Measurements from ENCODE around the gene INTS11. TPM values are rescaled to one million over a fixed set of nuclear protein-coding genes. Genes with fewer than 3 reads are reported as not detected.

Gene INTS11
- polyA plus RNA-seq, 1 experiment = 95.8 TPM

DNA sequence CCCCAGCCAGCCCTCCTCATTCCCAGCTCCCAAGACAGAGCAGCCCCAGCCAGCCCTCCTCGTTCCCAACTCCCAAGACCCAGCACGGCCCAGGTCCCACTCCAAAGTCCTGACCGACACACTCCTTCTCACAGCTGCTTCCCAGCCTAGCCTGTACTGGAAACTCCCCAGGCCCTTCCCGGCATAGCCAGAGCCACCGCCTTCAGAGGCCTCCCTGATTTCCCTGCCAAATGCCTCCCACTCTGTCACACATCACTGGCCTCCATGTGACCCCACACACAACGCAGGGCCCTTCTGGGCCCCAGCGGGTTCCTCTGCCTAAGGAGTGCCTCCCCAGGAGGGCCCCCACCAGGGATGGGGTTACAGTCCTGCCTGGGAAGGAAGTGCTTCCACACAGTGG lies 53.6 kb downstream of the INTS11 start:
- CTCF ChIA-PET = interaction anchor here (0.7 to 2.9 kb wide), 5 partner anchors 20 to 148 kb away, joined by 3 to 9 read pairs (median 3); no protein-coding TSS in a partner anchor
- TF ChIP-seq, protein P1, sequence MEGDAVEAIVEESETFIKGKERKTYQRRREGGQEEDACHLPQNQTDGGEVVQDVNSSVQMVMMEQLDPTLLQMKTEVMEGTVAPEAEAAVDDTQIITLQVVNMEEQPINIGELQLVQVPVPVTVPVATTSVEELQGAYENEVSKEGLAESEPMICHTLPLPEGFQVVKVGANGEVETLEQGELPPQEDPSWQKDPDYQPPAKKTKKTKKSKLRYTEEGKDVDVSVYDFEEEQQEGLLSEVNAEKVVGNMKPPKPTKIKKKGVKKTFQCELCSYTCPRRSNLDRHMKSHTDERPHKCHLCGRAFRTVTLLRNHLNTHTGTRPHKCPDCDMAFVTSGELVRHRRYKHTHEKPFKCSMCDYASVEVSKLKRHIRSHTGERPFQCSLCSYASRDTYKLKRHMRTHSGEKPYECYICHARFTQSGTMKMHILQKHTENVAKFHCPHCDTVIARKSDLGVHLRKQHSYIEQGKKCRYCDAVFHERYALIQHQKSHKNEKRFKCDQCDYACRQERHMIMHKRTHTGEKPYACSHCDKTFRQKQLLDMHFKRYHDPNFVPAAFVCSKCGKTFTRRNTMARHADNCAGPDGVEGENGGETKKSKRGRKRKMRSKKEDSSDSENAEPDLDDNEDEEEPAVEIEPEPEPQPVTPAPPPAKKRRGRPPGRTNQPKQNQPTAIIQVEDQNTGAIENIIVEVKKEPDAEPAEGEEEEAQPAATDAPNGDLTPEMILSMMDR (IDR thresholded peaks at IDR 0.05; ENCODE audit: insufficient read depth, low read depth, low read length) = no peak
- POLR2A ChIA-PET = no interaction called here
- no peak overlapping the region for H3K4me3 ChIP-seq (ENCODE audit: low read depth, low read length)
- no peaks in the 10 kb centered on the region for H3K27me3 ChIP-seq (ENCODE audit: control insufficient read depth, insufficient read depth, low read length)
- H3K36me3 ChIP-seq (ENCODE audit: control insufficient read depth, insufficient read depth, low read length) = peaks cover 6% of the 10 kb centered on the region
- no peak for DNase-seq (ENCODE audit: low read depth)

DNA sequence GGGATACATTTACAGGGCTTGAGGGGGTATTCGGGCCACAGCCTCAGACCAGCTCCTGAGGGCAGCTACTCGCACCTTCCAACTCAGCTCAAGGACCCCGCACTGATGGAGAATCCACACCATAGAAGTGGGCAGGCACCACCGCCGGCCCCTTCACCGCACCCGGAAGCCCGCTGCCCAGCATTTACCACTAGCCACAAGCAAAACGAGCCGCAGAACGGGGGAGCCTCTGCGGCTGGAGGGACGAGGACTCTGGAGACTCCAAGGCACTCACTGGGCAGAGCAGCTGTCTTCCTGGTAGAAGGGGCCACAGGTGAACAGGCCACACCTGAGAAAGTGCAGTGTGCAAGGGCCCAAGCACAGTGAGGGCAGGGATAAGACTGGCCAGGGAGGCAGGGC lies 56.2 kb downstream of the INTS11 start:
- CTCF ChIA-PET = interaction anchor here (0.7 to 0.8 kb wide), 2 partner anchors 146 to 205 kb away, joined by 3 read pairs; no protein-coding TSS in a partner anchor
- POLR2A ChIA-PET = no interaction called here
- TF ChIP-seq, protein P1 (IDR thresholded peaks at IDR 0.05; ENCODE audit: insufficient read depth, low read depth, low read length) = no peak
- Histone ChIP-seq H3K36me3 (ENCODE audit: control insufficient read depth, insufficient read depth, low read length) (peaks cover 7% of the 10 kb centered on the region), H3K4me3 (ENCODE audit: low read depth, low read length) (no peak overlapping the region), H3K27me3 (ENCODE audit: control insufficient read depth, insufficient read depth, low read length) (no peaks in the 10 kb centered on the region)
- DNase-seq (ENCODE audit: low read depth) = no peak

DNA sequence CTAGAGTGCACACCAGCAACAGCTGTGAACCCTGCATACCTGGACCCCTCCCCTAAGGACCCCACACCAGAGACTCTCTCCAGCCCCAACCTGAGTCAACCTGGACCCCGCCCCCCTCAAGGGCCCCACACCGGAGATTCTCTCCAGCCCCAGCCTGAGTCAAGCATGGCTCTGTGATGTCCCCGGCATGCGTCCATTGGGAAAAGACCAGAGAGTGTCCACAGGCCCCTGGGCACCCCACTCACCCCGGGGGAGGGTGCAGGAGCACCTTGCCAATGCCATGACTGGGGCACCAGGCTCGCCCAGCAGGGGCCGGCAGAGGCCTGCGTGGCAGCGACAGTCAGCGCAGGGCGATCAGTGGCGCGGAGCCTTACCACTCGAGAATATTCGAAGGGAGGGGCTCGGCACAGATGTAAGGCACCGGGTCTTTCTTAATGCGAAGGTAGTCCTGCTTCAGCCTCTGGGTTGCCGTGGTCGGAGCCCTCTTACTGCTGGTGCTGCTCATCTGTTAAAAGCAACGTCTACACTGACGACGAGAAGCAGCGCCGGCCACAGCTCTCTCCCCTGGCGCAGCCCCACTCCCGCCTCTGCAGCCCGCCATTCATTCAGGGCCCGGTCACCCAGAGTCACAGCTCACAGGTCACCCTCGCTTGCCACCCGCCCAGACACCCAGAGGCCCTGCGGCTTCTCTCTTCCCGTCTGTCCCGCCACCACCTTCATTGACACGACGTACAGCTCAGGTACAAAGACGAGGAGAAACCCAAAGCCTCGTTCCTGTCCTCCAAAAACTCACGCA lies 56.8 kb downstream of the INTS11 start:
- Histone ChIP-seq H3K36me3 (ENCODE audit: control insufficient read depth, insufficient read depth, low read length) (peaks cover 11% of the 10 kb centered on the region), H3K27me3 (ENCODE audit: control insufficient read depth, insufficient read depth, low read length) (no peaks in the 10 kb centered on the region), H3K4me3 (ENCODE audit: low read depth, low read length) (no peak overlapping the region)
- TF ChIP-seq, protein P1 (IDR thresholded peaks at IDR 0.05; ENCODE audit: insufficient read depth, low read depth, low read length) = no peak
- POLR2A ChIA-PET = no interaction called here
- DNase-seq (ENCODE audit: low read depth) = no peak
- CTCF ChIA-PET = interaction anchor here (0.7 to 0.8 kb wide), 2 partner anchors 145 to 204 kb away, joined by 3 read pairs; no protein-coding TSS in a partner anchor

DNA sequence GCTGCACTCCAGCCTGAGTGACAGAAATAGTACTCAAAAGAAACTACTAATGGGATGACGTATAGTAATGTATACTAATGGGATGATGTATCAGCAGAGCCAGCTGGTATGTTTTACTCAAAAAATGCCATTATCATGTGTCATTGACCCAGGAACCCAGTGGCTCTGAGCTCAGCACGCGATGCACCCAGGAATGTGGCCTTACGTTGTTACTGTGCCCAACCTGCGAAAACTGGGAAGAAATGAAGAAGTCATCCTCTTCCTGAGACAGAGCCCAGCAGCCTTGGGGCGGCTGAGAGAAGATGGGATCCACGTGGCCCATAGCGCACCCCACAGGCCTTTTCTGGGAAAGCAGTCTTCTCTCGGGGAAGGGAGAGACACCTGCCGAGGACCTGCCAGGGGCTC lies 59.6 kb downstream of the INTS11 start:
- peak; percentile 94 for DNase-seq (ENCODE audit: low read depth)
- TF ChIP-seq, protein P1 (IDR thresholded peaks at IDR 0.05; ENCODE audit: insufficient read depth, low read depth, low read length) = peak; percentile 65
- H3K36me3 ChIP-seq (ENCODE audit: control insufficient read depth, insufficient read depth, low read length) = peaks cover 28% of the 10 kb centered on the region
- H3K4me3 ChIP-seq (ENCODE audit: low read depth, low read length) = no peak overlapping the region
- ChIA-PET POLR2A (interaction anchor here (0.9 kb wide), 1 partner anchor 9 kb away, joined by 9 read pairs; the partner anchor contains the start of gene UBE2J2), CTCF (interaction anchor here (0.6 to 6.4 kb wide), 6 partner anchors 9 to 143 kb away, joined by 3 to 30 read pairs (median 4); partner anchors contain the start of gene UBE2J2)
- no peaks in the 10 kb centered on the region for H3K27me3 ChIP-seq (ENCODE audit: control insufficient read depth, insufficient read depth, low read length)

DNA sequence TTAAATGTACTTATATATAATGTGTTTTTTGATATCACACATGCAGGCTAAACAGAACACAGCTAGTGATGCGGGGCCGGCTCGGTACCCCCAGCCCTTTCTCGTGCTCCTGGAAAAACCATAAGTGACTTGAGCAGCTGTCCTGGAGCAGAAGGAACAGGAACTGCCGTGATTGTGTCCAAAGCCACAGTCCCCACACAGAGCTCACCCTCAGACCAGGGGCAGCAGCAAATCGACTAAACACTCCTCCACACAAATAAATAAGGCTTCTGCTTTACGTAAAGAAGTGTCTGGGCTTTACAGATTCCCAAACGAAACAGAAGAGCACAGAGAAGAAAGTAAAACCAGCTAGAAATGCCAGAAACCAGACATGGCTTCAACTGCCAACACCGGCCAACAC lies 60.4 kb downstream of the INTS11 start:
- CTCF ChIA-PET = interaction anchor here (1.2 to 6.4 kb wide), 4 partner anchors 8 to 142 kb away, joined by 3 to 30 read pairs (median 6); no protein-coding TSS in a partner anchor

More for the DNA sequence above, 60.4 kb downstream of the INTS11 start:
- H3K27me3 ChIP-seq (ENCODE audit: control insufficient read depth, insufficient read depth, low read length) = no peaks in the 10 kb centered on the region
- H3K36me3 ChIP-seq (ENCODE audit: control insufficient read depth, insufficient read depth, low read length) = peaks cover 33% of the 10 kb centered on the region
- DNase-seq (ENCODE audit: low read depth) = no peak
- TF ChIP-seq, protein P1 (IDR thresholded peaks at IDR 0.05; ENCODE audit: insufficient read depth, low read depth, low read length) = no peak
- POLR2A ChIA-PET = no interaction called here
- no peak overlapping the region for H3K4me3 ChIP-seq (ENCODE audit: low read depth, low read length)
